ENCODE results near the gene XRCC4.

XRCC4 gene

DNA sequence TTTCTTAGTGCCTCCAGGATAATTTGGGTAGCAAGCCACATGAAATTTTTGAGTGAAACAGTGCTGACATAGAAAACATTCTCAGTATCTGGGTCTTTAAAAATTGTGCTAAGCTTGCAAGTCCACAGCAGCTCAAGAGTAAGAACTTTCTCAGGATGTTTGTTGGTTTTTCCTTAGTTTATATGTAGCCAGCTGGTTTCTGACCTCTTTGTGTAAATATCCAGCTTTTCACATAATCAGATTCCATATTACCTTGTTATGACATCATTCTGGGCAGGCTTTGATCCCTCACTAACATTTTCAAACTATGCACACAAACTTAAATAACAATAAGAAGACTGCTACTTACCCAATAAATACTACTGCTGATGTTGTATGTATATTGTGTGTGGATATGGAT lies 311.3 kb downstream of the XRCC4 start:
- TF ChIP-seq, protein P1, sequence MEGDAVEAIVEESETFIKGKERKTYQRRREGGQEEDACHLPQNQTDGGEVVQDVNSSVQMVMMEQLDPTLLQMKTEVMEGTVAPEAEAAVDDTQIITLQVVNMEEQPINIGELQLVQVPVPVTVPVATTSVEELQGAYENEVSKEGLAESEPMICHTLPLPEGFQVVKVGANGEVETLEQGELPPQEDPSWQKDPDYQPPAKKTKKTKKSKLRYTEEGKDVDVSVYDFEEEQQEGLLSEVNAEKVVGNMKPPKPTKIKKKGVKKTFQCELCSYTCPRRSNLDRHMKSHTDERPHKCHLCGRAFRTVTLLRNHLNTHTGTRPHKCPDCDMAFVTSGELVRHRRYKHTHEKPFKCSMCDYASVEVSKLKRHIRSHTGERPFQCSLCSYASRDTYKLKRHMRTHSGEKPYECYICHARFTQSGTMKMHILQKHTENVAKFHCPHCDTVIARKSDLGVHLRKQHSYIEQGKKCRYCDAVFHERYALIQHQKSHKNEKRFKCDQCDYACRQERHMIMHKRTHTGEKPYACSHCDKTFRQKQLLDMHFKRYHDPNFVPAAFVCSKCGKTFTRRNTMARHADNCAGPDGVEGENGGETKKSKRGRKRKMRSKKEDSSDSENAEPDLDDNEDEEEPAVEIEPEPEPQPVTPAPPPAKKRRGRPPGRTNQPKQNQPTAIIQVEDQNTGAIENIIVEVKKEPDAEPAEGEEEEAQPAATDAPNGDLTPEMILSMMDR (IDR thresholded peaks at IDR 0.05; ENCODE audit: low read length, missing control alignments), result no peak
- no peak for DNase-seq (ENCODE audit: low read depth)
- no peak overlapping the region for H3K4me3 ChIP-seq (replicated peaks; ENCODE audit: low read depth, low read length)

DNA sequence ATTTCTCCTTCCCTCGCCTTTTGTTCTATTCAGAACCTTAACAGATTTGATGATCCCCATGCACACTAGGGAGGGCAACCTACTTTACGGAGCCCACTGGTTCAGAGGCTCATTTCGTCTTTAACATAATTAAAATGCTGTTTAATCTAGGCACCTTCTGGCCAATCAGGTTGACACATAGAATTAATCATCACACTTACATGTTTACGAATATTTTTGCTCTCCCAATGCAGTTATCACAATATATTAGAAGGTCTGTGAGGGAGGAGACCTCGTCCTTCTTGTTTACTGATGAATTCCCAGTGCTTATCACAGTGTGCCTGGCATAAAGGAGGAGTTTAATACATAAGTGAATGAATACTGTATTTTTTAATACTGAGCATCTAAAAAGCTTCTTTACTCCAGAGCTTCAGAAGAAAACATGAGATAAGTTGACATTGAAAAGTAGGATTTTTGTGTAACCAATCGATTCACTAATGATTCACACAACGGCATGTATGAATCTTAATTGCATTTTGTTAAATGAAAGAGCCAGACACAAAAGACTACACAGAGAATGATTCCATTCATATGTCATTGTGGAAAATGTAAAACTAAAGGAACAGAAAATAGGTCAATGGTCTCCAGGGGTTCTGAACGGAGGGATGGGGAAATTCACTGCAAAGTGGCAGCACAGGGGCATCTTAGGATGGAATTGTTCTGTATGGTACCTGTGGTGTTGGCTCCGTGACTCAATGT lies 315.6 kb downstream of the XRCC4 start:
- TF ChIP-seq, protein P1 (IDR thresholded peaks at IDR 0.05; ENCODE audit: low read length, missing control alignments), result no peak
- DNase-seq (ENCODE audit: low read depth), result no peak
- H3K4me3 ChIP-seq (replicated peaks; ENCODE audit: low read depth, low read length), result no peak overlapping the region

DNA sequence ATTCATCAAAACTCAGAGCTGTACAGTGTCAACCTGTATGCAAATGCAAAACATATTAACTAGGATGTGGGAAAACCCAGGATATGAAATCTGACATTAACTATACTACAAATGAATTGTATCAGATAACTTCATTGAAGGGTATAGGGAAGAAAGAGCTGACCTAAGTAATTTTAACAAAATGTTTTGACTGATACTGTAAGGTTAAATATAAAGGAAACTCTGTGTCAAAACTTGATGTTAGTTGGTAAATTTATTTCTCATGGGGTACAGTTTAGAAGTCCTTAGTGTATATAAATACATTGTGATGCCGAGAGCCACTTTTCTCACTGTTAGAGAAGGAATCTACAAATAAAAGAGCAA lies 316.1 kb downstream of the XRCC4 start:
- DNase-seq (ENCODE audit: low read depth), result no peak
- TF ChIP-seq, protein P1 (IDR thresholded peaks at IDR 0.05; ENCODE audit: low read length, missing control alignments), result no peak
- H3K4me3 ChIP-seq (replicated peaks; ENCODE audit: low read depth, low read length), result no peak overlapping the region

DNA sequence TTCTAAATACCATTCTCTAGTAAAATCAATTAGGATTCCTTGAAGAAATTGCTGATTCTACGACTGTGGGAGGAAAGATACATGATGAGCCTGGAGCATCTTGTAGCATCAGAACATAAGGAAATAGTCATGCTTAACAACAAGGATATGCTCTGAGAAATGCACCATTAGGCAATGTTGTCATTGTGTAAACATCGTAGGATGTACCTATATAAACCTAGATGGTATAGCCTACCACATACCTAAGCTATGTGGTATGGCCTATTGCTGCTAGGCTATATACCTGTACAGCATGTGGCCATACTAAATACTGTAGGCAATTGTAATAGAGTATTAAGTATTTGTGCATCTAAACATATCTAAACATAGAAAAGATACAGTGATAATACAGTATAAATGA lies 316.8 kb downstream of the XRCC4 start:
- H3K4me3 ChIP-seq (replicated peaks; ENCODE audit: low read depth, low read length), result no peak overlapping the region
- DNase-seq (ENCODE audit: low read depth), result no peak
- TF ChIP-seq, protein P1 (IDR thresholded peaks at IDR 0.05; ENCODE audit: low read length, missing control alignments), result no peak

DNA sequence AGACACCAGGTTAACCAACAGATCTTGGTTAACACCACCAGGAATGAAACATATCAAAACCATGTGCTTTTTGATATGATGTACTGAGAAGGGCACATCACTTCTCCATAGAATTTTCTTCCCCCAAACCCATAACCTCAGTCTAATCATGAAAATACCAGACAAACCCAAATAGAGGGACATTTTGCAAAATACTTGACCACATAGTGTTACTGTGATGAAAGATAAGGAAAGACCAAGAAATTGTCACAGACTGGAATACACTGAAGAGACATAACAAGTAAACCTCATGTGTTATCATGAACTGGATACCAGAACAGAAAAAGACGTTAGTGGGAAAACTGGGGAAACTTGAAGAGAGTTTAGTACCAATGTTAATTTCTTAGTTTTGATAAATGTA lies 319.3 kb downstream of the XRCC4 start:
- DNase-seq (ENCODE audit: low read depth), result no peak
- no peak overlapping the region for H3K4me3 ChIP-seq (replicated peaks; ENCODE audit: low read depth, low read length)
- TF ChIP-seq, protein P1 (IDR thresholded peaks at IDR 0.05; ENCODE audit: low read length, missing control alignments), result no peak

DNA sequence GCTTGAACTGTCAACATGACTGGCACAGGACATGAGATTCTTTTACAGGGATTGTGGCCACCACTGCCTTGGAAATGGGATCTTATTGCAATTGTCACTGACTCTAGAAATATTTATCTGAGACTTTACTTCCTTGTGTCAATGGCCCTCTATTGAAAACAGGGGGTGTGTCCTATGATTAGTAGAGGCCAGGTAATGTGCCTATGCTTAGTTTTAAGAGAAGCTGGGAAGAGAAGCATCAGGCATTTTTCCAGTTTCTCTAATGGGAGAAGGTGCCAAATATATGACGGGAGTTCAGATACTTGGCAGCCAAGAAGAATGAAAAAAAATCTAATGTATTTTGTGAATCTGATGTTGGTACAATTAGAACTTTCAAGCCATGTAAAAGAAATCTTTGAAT lies 320.3 kb downstream of the XRCC4 start:
- H3K4me3 ChIP-seq (replicated peaks; ENCODE audit: low read depth, low read length), result no peak overlapping the region
- TF ChIP-seq, protein P1 (IDR thresholded peaks at IDR 0.05; ENCODE audit: low read length, missing control alignments), result no peak
- no peak for DNase-seq (ENCODE audit: low read depth)

DNA sequence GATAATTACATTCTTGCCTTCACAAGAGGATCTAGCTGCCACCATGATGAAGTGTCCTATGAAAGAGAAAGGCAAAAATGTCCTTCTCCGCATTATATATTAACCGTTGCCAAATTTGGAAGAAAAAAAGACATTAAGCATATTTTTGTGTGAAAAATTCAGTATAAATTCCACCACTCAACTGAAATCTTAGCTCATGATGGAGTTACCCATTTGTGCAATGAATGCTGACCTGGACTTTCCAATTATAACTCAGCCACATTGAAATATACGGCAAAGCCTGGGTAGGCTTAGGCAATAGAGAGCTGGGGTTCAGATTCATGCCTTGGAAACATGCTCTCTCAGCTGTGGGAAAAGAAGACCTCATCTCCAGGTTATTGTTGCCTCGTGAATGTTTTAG lies 322.9 kb downstream of the XRCC4 start:
- H3K4me3 ChIP-seq (replicated peaks; ENCODE audit: low read depth, low read length), result no peak overlapping the region
- TF ChIP-seq, protein P1 (IDR thresholded peaks at IDR 0.05; ENCODE audit: low read length, missing control alignments), result no peak
- no peak for DNase-seq (ENCODE audit: low read depth)

All from fibroblast of pulmonary artery (primary cell).